Lower leg skin (tissue), 3 donors: ENCODE results near the gene CLMN.

Experiments used
- CTCF ChIP-seq, 3 donors: fragments of 450-650 bp; IDR thresholded peaks; one replicate each; pipeline ENCODE4 v1.5.1; 2016; ENCODE audit warnings: antibody characterized with exemption in 3 of 3, mild to moderate bottlenecking in 3 of 3, moderate library complexity in 2 of 3
- POLR2A ChIP-seq, 2 donors: fragments of 450-650 bp; IDR thresholded peaks; one replicate each; pipeline ENCODE4 v1.6.1; 2016 to 2017; ENCODE audit warnings: antibody characterized with exemption in 2 of 2, mild to moderate bottlenecking in 1 of 2, moderate library complexity in 1 of 2

GRCh38 chr14:95365401-95365800 lies 45.7 kb upstream of the CLMN start:
- no peak for TF ChIP-seq POLR2A (IDR thresholded peaks at IDR 0.05)
- TF ChIP-seq CTCF (IDR thresholded peaks at IDR 0.05) = no peak
